Frontal cortex (tissue), 4 donors: ENCODE results near the gene ZMYND11. TPM values are rescaled to one million over a fixed set of nuclear protein-coding genes. Genes with fewer than 3 reads are reported as not detected.
"Not testable (repeated sequence)": the region's sequence is repeated elsewhere in the genome, so short reads cannot be mapped to it uniquely, and the experiment has no call there.

Source experiments
- DNase-seq, 2 donors: peaks; one replicate each; pipeline ENCODE4 v3.0.0; 2012; ENCODE audit warnings: low spot score in 2 of 2
- FAIRE-seq: peaks from 2 replicates; lab custom pipeline; 2012; peaks lifted over from hg19 to GRCh38; lab: Jason Lieb, UNC
- total RNA-seq: library from RNA; depleted of rRNA; stranded (reverse); fragments of >200 nt; gene quantifications from one replicate; pipeline ENCODE4 v1.2.3, GENCODE V29; 2014
- donor health status: control.
- donor health status: control.
- donor health status: control.

The ZMYND11 gene
- total RNA-seq, 1 donor from 2014 or later: 179 TPM

DNA sequence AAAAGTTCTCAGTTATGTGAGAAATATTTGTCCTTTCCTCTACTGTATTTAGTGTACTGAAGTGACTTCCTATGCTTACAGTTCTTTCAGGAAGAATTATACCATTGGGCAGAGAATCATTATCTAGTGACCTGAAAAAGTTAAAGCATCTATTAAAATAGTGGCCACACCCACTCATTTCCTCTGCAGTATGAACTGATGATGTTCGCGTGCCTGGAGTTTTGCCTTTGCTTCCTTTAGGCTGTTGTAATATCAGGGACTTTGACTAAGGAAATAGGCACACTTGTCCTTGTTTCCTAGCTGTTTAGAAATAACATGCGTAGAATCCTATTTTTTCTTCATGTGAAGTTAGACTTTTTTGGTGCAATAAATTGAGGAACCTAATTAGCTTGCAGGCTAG, 100.7 kb downstream of the ZMYND11 start:
- DNase-seq: no peak
- no peak for FAIRE-seq

DNA sequence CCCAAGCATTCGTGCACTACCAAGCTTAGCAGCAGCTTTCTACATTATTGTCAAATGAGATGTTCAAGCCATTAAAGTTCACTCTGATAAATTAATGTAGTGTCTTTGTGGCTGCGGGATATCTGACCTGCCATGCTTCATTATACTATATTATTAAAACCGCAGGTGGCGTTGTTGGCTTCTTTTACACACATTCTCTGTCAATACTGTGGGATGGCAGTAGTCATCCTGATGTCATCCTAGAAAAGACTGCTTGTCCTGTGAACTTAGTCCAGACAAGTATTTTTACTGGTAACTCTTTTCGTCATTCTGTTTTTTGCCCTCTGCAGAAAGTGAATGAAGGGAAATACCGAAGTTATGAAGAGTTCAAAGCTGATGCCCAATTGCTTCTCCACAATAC, 103.9 kb downstream of the ZMYND11 start:
- FAIRE-seq (no peak), DNase-seq (no peak)

DNA sequence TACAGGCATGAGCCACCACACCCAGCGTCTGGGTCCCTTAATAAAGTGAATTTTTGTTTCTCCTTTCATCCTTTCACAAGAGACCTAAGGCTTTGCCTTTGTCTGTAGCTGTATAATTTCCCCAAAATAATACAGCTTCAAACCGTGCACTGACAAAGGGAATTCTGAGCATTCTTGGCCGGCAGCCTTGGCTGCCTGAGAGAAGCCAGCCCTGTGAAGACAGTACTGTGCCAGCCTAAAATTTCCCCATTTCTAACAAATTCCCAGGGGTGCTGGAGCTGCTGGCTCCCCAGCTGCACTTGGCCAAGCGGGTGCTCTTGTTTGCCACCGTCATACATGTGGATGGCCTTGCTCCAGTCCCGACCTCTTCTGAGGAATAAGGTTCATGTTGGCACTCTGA, 106.2 kb downstream of the ZMYND11 start:
- DNase-seq: no peak
- FAIRE-seq: no peak

DNA sequence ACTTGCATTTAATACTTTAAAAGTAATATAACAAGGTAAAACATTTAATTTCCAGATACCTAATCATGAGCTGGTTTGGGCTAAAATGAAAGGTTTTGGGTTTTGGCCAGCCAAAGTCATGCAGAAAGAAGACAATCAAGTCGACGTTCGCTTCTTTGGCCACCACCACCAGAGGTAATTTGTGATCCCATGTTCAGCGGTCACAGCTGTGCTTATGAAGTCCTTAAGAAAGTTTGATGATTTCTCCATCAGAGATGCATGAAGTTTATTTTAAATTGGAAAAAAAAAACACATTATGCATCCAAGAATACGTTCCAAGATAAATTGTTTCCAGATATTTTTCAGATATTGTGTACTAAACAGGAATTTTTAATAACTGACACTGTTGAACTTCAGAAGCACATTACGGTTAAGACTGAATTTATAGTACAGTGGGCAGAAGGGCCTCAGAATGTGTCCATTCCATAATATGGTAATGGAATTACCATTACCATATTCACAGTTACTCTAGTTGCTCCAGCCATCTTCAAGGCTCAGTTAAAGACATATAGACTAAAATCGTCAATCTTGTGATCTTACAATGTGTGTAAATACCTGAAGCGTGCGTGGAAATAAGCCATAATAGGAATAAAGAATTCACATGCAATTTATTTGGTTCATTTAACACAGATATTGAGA, 106.8 kb downstream of the ZMYND11 start:
- FAIRE-seq (no peak), DNase-seq (no peak)

DNA sequence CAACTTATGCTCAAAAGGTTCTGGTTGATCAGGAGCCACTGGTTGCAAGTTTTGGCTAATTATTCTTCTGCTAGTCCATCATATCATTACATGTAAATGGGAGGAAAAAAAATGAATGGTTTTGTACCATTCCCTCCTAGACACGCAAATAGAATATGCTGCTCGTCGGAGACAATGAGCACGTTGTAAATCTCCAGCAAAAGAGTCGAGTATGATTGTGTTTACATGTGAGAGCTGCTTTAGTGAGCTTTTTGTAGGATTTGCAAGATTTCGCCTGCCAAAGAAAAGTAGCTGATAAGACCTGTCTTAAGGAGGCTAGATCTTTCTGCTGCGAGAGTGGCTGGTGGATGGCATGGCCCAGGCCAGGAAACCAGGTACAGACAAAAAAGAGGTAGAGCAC, 109.0 kb downstream of the ZMYND11 start:
- no peak for DNase-seq
- FAIRE-seq: no peak

DNA sequence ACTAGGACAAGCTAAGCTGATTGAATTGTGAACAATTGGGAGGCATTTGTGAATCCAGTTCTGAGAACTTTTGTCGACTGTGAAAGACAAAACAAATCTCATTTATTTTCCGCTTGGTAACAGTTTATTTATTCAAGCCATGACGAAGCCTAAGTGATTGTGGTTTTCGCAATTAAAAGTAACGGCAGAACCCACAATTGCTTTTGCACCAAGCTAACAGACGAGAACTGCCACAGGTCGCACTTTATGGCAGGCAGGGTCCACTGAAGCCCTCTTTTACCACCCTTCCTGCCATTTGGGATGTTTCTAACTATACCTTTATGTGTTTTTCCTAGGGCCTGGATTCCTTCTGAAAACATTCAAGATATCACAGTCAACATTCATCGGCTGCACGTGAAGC, 111.2 kb downstream of the ZMYND11 start:
- no peak for FAIRE-seq

DNA sequence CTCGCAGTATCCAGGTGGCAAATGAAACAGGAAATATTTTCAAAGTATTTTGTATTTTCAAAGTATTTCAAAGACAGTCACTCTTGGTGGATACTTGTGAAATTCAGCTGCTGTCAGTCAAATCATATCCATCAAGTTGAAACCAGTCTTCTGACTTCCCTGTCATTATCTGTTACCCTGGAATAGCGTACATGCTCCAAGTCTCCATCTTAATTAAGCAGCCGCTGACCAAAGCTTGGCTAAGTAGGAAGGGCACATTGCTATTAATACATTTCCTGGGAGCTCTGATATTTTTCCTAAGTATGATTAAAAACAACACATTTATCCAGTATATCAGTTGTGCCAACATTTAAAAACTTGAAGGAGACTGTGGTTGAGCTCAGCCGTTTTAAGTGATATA, 112.2 kb downstream of the ZMYND11 start:
- FAIRE-seq: no peak

More for the DNA sequence above, 111.2 kb downstream of the ZMYND11 start:
- DNase-seq: no peak

DNA sequence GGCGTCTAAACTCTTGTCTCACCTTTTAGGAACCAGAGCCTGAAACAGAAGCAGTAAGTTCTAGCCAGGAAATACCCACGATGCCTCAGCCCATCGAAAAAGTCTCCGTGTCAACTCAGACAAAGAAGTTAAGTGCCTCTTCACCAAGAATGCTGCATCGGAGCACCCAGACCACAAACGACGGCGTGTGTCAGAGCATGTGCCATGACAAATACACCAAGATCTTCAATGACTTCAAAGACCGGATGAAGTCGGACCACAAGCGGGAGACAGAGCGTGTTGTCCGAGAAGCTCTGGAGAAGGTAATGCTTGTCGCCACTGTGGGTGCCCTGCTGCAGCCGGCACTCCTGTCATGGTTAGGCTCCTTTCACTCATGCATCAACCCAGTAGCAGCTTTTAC, 113.1 kb downstream of the ZMYND11 start:
- no peak for FAIRE-seq

More for the DNA sequence above, 112.2 kb downstream of the ZMYND11 start:
- no peak for DNase-seq

DNA sequence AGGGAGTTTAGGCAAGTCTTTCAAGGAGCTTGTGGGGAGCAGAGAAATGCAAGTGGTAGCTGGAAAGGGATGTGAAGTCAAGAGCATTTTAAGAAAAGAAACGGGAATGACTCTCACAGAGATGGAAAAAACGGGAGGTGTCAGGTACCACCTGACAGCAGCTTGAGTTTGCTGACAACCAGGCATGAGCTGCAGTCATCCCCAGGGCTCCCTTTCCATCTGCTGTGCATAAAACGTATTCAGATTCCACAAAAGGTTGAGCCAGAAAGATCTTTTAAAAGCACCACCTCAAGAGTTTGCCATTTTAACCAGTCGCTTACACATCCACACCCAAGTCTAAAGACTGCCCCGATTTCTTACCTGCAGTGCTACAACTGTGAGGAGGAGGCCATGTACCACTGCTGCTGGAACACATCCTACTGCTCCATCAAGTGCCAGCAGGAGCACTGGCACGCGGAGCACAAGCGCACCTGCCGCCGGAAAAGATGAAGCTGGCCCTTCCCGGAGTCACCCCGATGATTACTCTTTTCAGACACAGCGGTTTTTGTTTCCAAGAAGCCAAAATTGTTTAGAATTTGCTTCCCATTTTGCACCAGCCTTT, 116.8 kb downstream of the ZMYND11 start:
- no peak for FAIRE-seq
- no peak for DNase-seq

More for the DNA sequence above, 113.1 kb downstream of the ZMYND11 start:
- DNase-seq: no peak

DNA sequence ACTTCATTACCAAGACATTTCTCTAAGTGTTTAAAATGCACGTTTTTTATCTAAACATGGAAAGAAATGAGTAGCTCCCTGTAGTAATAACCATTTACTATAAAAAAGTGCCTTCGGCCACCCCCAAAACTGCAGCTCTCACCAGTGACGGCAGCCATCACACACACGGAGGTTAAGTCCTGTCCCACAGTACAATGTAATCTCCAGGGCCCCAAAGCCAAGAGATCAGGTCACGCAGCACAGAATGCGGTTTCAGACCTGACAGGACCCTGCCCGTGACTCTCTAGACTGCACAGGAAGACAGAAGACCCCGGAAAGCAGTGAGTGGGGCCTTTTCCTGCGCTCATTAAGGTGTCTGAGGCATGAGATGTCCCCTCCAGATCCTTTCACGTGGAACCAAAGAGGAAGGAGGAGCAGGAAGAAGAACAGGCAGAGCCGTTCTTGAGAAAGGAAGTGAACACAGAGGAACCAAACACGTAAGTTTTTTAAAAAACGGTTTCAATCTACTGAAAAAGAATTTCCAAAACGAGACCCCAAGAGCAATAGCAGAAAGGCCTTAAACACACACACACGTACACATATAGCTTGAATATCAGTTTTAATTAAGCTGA, 125.7 kb downstream of the ZMYND11 start:
- no peak for FAIRE-seq
- DNase-seq: no peak

DNA sequence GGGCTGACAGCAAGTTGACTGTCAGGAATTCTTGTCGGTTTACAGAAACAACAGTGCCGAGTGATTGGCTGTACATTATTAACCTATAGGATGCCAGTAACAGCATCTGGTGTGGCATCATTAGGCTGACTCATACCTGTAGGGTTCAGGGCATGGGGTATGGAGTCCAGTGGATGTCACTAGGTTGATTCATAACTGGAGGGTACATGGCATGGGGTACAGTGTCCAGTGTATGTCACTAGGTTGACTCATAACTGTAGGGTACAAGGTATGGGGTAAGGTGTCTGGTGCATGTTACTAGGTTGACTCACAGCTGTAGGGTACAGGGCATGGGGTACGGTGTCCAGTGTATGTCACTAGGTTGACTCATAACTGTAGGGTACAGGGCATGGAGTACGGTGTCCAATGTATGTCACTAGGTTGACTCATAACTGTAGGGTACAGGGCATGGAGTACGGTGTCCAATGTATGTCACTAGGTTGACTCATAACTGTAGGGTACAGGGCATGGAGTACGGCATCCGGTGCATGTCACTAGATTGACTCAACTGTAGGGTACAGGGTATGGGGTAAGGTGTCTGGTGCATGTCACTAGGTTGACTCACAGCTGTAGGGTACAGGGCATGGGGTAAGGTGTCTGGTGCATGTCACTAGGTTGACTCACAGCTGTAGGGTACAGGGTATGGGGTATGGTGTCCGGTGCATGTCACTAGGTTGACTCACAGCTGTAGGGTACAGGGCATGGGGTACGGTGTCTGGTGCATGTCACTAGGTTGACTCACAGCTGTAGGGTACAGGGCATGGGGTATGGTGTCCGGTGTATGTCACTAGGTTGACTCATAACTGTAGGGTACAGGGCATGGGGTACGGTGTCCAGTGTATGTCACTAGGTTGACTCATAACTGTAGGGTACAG, 129.2 kb downstream of the ZMYND11 start:
- not testable (repeated sequence) for DNase-seq, FAIRE-seq

DNA sequence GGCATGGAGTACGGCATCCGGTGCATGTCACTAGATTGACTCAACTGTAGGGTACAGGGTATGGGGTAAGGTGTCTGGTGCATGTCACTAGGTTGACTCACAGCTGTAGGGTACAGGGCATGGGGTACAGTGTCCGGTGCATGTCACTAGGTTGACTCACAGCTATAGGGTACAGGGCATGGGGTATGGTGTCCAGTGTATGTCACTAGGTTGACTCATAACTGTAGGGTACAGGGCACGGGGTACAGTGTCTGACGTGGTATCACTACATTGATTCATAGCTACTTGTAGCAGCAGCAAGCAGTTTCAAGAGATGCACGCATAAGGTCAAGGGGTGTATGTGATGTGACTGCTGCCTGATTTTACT, 129.8 kb downstream of the ZMYND11 start:
- FAIRE-seq: not testable (repeated sequence)

DNA sequence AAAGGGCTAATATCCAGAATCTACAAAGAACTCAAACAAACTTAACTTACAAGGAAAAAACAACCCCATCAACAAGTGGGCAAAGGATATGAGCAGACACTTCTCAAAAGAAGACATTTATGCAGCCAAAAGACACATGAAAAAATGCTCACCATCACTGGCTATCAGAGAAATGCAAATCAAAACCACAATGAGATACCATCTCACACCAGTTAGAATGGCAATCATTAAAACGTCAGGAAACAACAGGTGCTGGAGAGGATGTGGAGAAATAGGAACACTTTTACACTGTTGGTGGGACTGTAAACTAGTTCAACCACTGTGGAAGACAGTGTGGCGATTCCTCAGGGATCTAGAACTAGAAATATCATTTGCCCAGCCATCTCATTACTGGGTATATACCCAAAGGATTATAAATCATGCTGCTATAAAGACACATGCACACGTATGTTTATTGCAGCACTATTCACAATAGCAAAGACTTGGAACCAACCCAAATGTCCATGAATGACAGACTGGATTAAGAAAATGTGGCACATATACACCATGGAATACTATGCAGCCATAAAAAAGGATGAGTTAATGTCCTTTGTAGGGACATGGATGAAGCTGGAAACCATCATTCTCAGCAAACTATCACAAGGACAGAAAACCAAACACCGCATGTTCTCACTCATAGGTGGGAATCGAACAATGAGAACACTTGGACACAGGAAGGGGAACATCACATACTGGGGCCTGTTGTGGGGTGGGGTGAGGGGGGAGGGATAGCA, 130.7 kb downstream of the ZMYND11 start:
- DNase-seq, FAIRE-seq: not testable (repeated sequence)

More for the DNA sequence above, 129.8 kb downstream of the ZMYND11 start:
- DNase-seq: not testable (repeated sequence)

DNA sequence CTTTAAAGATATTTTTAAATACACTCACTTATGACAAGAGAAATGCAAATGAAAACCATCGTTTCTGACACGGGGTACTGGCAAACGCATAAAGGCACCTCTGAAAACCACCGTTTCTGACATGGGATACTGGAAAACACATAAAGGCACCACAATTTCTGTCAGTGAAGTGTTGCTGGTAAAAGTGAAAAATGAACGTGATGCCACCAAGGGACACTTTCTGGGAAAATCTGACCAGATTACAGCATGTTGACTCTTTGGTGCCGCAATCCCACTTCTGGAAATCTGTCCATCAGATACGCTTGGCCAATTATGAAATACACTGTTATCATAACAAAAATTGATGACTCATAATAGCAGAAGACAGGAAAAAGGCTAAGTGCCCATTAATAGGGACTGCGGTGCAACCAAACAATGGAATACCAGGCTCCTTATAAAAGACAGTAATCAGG, 131.7 kb downstream of the ZMYND11 start:
- FAIRE-seq (no peak), DNase-seq (no peak)

DNA sequence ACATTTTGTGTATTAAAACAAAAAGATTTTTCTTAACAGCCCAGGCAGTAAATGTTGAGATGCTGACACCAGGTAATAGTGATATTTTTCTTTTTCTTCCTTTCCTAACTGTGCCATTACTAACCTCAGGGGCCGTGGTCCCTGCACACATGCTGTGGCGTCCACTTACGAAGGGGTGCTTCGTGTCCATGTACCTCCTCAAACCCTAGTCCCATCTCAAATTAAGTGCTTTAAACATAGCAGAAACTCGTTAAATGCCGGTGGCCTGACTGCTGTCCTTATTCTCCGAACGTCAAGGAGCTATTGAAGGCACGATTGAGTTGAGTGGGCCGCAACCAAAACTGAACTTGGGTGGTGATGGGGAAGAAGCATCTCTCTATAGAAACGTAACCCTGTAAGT, 132.4 kb downstream of the ZMYND11 start:
- DNase-seq (no peak), FAIRE-seq (no peak)

DNA sequence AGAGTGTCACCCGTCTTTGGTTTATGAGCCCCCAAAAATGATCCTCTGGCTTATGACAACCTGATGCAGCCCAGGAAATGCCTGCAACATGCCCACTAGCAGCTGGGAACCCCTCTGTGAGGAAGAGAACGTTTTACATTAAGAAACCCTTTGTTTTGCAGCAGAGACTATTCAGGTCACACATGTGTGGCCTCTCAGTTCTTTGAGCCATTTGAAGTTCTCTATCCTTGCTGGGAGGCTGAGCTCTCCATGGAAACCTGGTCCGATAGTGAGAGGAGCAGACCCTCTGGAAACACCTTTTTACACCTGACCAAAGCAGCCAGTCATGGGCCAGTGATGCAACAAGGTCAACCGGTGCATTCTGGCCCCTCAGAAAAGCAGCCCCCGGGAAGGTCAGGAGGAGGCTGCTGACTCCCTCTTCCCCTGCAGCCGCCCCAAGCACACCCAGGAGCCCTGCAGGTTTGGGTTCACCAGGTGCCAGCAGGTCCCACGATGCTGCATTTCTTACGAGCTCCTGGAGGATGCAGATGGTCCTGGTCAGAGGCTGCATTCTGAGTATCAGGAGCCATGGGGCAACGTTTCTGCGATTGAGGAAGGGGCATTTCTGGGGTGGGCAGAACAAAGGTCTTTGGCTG, 134.3 kb downstream of the ZMYND11 start:
- DNase-seq: no peak
- no peak for FAIRE-seq

DNA sequence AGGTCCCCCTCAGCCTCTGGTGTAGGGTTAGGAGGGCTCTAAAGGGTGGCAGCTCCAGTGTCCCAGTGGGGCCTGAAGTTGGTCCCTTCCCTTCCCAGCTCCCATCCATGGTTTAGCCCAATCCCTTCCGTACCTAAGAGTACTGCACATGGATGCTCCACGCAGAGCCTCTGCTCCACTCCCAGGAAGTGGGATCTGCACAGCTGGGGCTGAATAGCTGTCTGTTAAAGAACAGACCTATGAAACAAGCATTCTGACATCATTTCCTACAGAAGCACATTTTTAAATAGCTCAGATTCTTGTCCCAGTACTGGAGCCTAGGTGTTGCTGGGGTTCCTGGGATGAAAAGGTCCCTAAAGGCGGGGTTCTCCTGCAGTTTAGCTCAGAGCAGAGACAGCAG, 135.9 kb downstream of the ZMYND11 start:
- DNase-seq: no peak
- no peak for FAIRE-seq

DNA sequence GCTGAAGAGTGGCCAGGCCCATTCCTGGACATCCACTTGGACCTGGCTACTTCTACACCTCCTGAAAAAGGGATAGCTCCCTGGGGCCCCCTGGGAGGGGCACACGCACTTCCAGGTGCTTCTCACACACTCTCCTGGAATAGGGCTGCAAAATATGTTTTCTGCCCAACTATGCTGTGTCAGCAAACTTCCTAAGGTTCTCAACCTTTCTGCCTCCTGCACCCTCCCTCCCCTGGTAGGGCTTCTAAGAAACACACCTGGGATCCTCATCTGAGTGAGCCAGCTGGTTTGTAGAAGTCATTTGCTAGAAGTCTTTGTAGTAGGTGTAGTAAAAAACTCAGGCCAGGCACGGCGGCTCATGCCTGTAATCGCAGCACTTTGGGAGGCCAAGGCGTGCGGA, 136.5 kb downstream of the ZMYND11 start:
- no peak for FAIRE-seq
- DNase-seq: no peak

DNA sequence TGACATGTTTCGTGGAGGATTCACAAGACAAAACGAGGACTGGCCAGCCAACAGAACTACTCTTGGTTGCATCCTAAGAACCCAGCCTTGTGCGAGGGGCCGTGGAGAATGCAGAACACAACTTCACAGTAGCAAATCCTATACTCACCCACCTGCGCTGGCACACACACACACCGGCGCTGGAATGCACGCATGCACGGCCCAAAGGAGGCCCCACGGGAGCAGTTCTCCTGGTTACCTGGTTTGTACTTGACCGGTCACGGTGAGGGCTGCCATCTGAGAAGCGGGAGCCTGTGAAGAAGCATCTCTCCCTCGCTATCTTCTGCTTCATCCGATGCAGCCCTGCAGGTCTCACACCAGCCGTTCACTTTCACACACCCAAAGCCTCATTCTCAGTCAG, 137.8 kb downstream of the ZMYND11 start:
- FAIRE-seq (no peak), DNase-seq (no peak)
